ENCODE data around the gene RXRB. TPM values are rescaled to one million over a fixed set of nuclear protein-coding genes. Genes with fewer than 3 reads are reported as not detected.

RXRB gene
- total and polyA plus RNA-seq, 2 of the 13 experiments (the other 11 are each of a cell fraction or from before 2014, with no cell fraction given), result 26.7 to 55.7 TPM

- Histone ChIP-seq H2AFZ (ENCODE audit: low read length) (no peak overlapping the region), H3K9me3 (ENCODE audit: low read length) (no peaks in the 10 kb centered on the region), H3K9ac (ENCODE audit: insufficient read depth, low read depth, low read length) (no peak overlapping the region), H3K36me3 (replicated peaks in 1 of 2; ENCODE audit: control insufficient read depth in 1 of 2, insufficient read depth in 2 of 2, low read length in 2 of 2) (no peaks in the 10 kb centered on the region), H4K20me1 (ENCODE audit: insufficient read depth, low read length) (no peaks in the 10 kb centered on the region), H3K27ac (ENCODE audit: extremely low read length, insufficient read depth, low read length) (no peak overlapping the region), H3K4me1 (ENCODE audit: insufficient read depth, low read length) (peaks cover 22% of the 10 kb centered on the region), H3K79me2 (ENCODE audit: insufficient read depth, low read length) (no peaks in the 10 kb centered on the region), H3K27me3 (ENCODE audit: control insufficient read depth in 1 of 2, insufficient read depth in 2 of 2, low read length in 2 of 2) (peaks cover 2 to 40% of the 10 kb centered on the region in 2 experiments; a peak in 4 of 5 replicates), H3K4me2 (ENCODE audit: low read depth, low read length) (peak overlapping the region; percentile 39), H3K4me3 (replicated peaks in 1 of 3; ENCODE audit: insufficient read depth in 1 of 3, low read depth in 2 of 3, low read length in 3 of 3) (peak overlapping the region in 1 of 3 experiments; percentile 5; a peak in 1 of 6 replicates)
- FAIRE-seq (no peak), ATAC-seq (no peak; the same call in 2 of the 3 replicates), DNase-seq (ENCODE audit: low spot score) (no peak)
- WGBS (ENCODE audit: low lambda C conversion rate), result 16% methylated on average over 8 of the region's 8 CpGs
- POLR2A ChIA-PET, result interaction anchor here (0.8 to 1.4 kb wide), 2 partner anchors 27 to 200 kb away, joined by 3 to 4 read pairs; no protein-coding TSS in a partner anchor
- CTCF ChIA-PET (ENCODE audit: low intra/inter-chr PET ratio, low total read pairs), result interaction anchor here (1.1 to 2.8 kb wide), 5 partner anchors 11 to 157 kb away, joined by 9 to 14 read pairs (median 11); no protein-coding TSS in a partner anchor
- in situ Hi-C loops (cut with HindIII; ENCODE audit: extremely low pct_ligation_motif_present, low pct_unique_long_range_greater_than_20kb), result no loop called here
- no TSS peak for BruUV-seq (replicated peaks)
- intact Hi-C loops (cut with micrococcal nuclease; ENCODE audit: unreplicated experiment), result loop anchor here (1.0 to 2.0 kb wide), 3 partner anchors 54 to 158 kb away; no protein-coding TSS in a partner anchor
- no peak for TF ChIP-seq JARID2 (CRISPR knock-in tag; IDR thresholded peaks at IDR 0.05; ENCODE audit: insufficient replicate concordance)
- no peak for TF ChIP-seq ADNP (CRISPR knock-in tag; IDR thresholded peaks at IDR 0.05)
- no peak for TF ChIP-seq ZNF709 (CRISPR knock-in tag; IDR thresholded peaks at IDR 0.05)
- TF ChIP-seq, protein P1, sequence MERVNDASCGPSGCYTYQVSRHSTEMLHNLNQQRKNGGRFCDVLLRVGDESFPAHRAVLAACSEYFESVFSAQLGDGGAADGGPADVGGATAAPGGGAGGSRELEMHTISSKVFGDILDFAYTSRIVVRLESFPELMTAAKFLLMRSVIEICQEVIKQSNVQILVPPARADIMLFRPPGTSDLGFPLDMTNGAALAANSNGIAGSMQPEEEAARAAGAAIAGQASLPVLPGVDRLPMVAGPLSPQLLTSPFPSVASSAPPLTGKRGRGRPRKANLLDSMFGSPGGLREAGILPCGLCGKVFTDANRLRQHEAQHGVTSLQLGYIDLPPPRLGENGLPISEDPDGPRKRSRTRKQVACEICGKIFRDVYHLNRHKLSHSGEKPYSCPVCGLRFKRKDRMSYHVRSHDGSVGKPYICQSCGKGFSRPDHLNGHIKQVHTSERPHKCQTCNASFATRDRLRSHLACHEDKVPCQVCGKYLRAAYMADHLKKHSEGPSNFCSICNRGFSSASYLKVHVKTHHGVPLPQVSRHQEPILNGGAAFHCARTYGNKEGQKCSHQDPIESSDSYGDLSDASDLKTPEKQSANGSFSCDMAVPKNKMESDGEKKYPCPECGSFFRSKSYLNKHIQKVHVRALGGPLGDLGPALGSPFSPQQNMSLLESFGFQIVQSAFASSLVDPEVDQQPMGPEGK (CRISPR knock-in tag; IDR thresholded peaks at IDR 0.05), result 0 out of 2 replicates have a peak, but pooled peaks have one; percentile 16
Observed at GRCh38 chr6:33171880-33172687, 28.4 kb downstream of the RXRB start.
